DND-41 (cell line): ENCODE results near the gene RIMBP3B.
"Not testable (repeated sequence)": the region's sequence is repeated elsewhere in the genome, so short reads cannot be mapped to it uniquely, and the experiment has no call there.

Experiments used
- EZH2 ChIP-seq: IDR thresholded peaks from 3 replicates; pipeline ENCODE4 v1.6.1; 2012; ENCODE audit warnings: borderline replicate concordance, low read depth, mild to moderate bottlenecking, moderate library complexity, low read length, inconsistent platforms; ENCODE audit not compliant: severe bottlenecking
- TF ChIP-seq, protein P1 (sequence below): IDR thresholded peaks from 2 replicates; pipeline ENCODE4 v1.5.1; 2012; ENCODE audit warnings: borderline replicate concordance, low read length, moderate library complexity, mild to moderate bottlenecking; ENCODE audit not compliant: poor library complexity, severe bottlenecking; ENCODE audit errors: extremely low read depth

DNA sequence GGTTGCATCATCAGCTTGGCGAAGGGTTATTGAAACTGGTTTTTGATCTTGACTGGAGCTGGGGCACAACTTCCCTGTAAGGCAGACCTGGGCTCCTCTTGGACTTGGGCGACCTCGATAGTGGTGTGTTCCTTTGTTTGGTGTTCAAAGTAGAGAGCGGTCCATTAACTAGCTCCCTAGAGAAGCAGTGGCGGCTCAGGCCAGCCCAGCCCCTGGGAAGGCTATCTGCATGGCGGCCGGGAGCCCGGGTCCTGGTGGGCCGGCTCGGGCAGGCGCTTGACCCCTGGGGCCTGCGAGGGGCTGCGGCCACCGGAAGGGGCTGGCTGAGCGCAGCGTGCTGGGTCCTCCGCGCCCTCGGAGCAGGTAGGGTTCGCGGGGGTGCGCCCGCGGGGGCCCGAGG, 32.8 kb downstream of the RIMBP3B start:
- TF ChIP-seq, protein P1, sequence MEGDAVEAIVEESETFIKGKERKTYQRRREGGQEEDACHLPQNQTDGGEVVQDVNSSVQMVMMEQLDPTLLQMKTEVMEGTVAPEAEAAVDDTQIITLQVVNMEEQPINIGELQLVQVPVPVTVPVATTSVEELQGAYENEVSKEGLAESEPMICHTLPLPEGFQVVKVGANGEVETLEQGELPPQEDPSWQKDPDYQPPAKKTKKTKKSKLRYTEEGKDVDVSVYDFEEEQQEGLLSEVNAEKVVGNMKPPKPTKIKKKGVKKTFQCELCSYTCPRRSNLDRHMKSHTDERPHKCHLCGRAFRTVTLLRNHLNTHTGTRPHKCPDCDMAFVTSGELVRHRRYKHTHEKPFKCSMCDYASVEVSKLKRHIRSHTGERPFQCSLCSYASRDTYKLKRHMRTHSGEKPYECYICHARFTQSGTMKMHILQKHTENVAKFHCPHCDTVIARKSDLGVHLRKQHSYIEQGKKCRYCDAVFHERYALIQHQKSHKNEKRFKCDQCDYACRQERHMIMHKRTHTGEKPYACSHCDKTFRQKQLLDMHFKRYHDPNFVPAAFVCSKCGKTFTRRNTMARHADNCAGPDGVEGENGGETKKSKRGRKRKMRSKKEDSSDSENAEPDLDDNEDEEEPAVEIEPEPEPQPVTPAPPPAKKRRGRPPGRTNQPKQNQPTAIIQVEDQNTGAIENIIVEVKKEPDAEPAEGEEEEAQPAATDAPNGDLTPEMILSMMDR, result not testable (repeated sequence)
- not testable (repeated sequence) for TF ChIP-seq EZH2
